ENCODE measurements around the gene CNOT2. TPM values are rescaled to one million over a fixed set of nuclear protein-coding genes. Genes with fewer than 3 reads are reported as not detected.

CNOT2 gene
- total and polyA plus RNA-seq, 2 experiments from 2014 or later: 110 to 152 TPM

- Histone ChIP-seq H3K27me3 (ENCODE audit: insufficient read depth) (no peaks in the 10 kb centered on the region), H4K20me1 (replicated peaks; ENCODE audit: insufficient read depth) (no peaks in the 10 kb centered on the region; the same call in 1 of the 2 replicates), H2AFZ (no peak overlapping the region), H3K4me2 (no peak overlapping the region), H3F3A (replicated peaks; ENCODE audit: low read depth) (no peaks in the 10 kb centered on the region), H3K4me3 (no peak overlapping the region), H3K36me3 (ENCODE audit: insufficient read depth) (no peaks in the 10 kb centered on the region), H3K4me1 (ENCODE audit: insufficient read depth) (no peaks in the 10 kb centered on the region; the same call in 1 of the 2 replicates), H3K79me2 (replicated peaks; ENCODE audit: insufficient read depth) (0 out of 2 replicates have a peak, but pooled peaks cover 4% of the 10 kb centered on the region), H3K27ac (ENCODE audit: low read depth) (no peak overlapping the region), H3K9me2 (ENCODE audit: insufficient read depth) (no peaks in the 10 kb centered on the region)
- H3K27ac Mint-ChIP-seq: no peak overlapping the region
- H3K27me3 Mint-ChIP-seq (ENCODE audit: insufficient read depth, low read depth, poor library complexity): no peaks in the 10 kb centered on the region
- H3K36me3 Mint-ChIP-seq (ENCODE audit: low read depth): peaks cover 26% of the 10 kb centered on the region; the same call in 2 of the 3 replicates
- peaks cover 7% of the 10 kb centered on the region; the same call in 2 of the 3 replicates for H3K9me3 Mint-ChIP-seq
- no peak for ATAC-seq
- peaks cover 12% of the 10 kb centered on the region; the same call in 2 of the 3 replicates for H3K4me1 Mint-ChIP-seq
- no peak overlapping the region for H3K4me3 Mint-ChIP-seq
- no peak for TF ChIP-seq STAT1 (IDR thresholded peaks at IDR 0.05; ENCODE audit: unreplicated experiment)
- TF ChIP-seq REST (IDR thresholded peaks at IDR 0.05; ENCODE audit: unreplicated experiment): no peak
- no peak for TF ChIP-seq CREB1 (CRISPR knock-in tag; IDR thresholded peaks at IDR 0.05; ENCODE audit: low read depth)
- no peak for TF ChIP-seq JUNB (IDR thresholded peaks at IDR 0.05; ENCODE audit: unreplicated experiment)
- TF ChIP-seq NANOG (IDR thresholded peaks at IDR 0.05; ENCODE audit: borderline replicate concordance): no peak
- TF ChIP-seq EZH2phosphoT487 (IDR thresholded peaks at IDR 0.05; ENCODE audit: unreplicated experiment): no peak
- no peak for DNase-seq (ENCODE audit: low spot score)
Measured at GRCh38 chr12:70386771-70387170, 143.5 kb downstream of the CNOT2 start.

GRCh38 chr12:70389678-70390077 is 146.4 kb downstream of the CNOT2 start:
- H3K27ac Mint-ChIP-seq: no peak overlapping the region
- H2AFZ ChIP-seq: no peak overlapping the region
- no peaks in the 10 kb centered on the region for H3K36me3 ChIP-seq (ENCODE audit: insufficient read depth)
- 0 out of 2 replicates have a peak, but pooled peaks cover 18% of the 10 kb centered on the region for H3K79me2 ChIP-seq (replicated peaks; ENCODE audit: insufficient read depth)
- H3K4me3 ChIP-seq: no peak overlapping the region
- H3K4me2 ChIP-seq: no peak overlapping the region
- ATAC-seq (no peak), DNase-seq (ENCODE audit: low spot score) (no peak)
- H3K4me1 ChIP-seq (ENCODE audit: insufficient read depth): no peaks in the 10 kb centered on the region; the same call in 1 of the 2 replicates
- H3K4me1 Mint-ChIP-seq: peaks cover 7% of the 10 kb centered on the region; the same call in 2 of the 3 replicates
- H3K27me3 ChIP-seq (ENCODE audit: insufficient read depth): no peaks in the 10 kb centered on the region
- H3K9me3 Mint-ChIP-seq: peaks cover 7% of the 10 kb centered on the region; the same call in 2 of the 3 replicates
- H3K9me2 ChIP-seq (ENCODE audit: insufficient read depth): no peaks in the 10 kb centered on the region
- peaks cover 21% of the 10 kb centered on the region; the same call in 2 of the 3 replicates for H3K36me3 Mint-ChIP-seq (ENCODE audit: low read depth)
- no peak overlapping the region for H3K4me3 Mint-ChIP-seq
- no peaks in the 10 kb centered on the region; the same call in 1 of the 2 replicates for H4K20me1 ChIP-seq (replicated peaks; ENCODE audit: insufficient read depth)
- H3K27ac ChIP-seq (ENCODE audit: low read depth): no peak overlapping the region
- H3K27me3 Mint-ChIP-seq (ENCODE audit: insufficient read depth, low read depth, poor library complexity): no peaks in the 10 kb centered on the region
- H3F3A ChIP-seq (replicated peaks; ENCODE audit: low read depth): no peaks in the 10 kb centered on the region
- TF ChIP-seq POLR2AphosphoS5 (IDR thresholded peaks at IDR 0.05; ENCODE audit: low read depth): no peak
- no peak for TF ChIP-seq NANOG (IDR thresholded peaks at IDR 0.05; ENCODE audit: borderline replicate concordance)
- no peak for TF ChIP-seq STAT1 (IDR thresholded peaks at IDR 0.05; ENCODE audit: unreplicated experiment)
- TF ChIP-seq REST (IDR thresholded peaks at IDR 0.05; ENCODE audit: unreplicated experiment): no peak
- no peak for TF ChIP-seq EZH2 (IDR thresholded peaks at IDR 0.05; ENCODE audit: low read depth, unreplicated experiment)
- no peak for TF ChIP-seq ZNF331 (CRISPR knock-in tag; IDR thresholded peaks at IDR 0.05; ENCODE audit: low read depth)
